HEK293 (cell line): ENCODE measurements around the gene CCNL1.

Experiments used
- SCRT1 ChIP-seq: fragments of 450-650 bp; formaldehyde crosslinking; IDR thresholded peaks from 2 replicates; pipeline ENCODE4 v1.5.1; 2016; ENCODE audit warnings: missing biosample characterization, missing genetic modification characterization, borderline replicate concordance
- ZNF202 ChIP-seq: fragments of 450-650 bp; formaldehyde crosslinking; IDR thresholded peaks from 2 replicates; pipeline ENCODE4 v1.5.1; 2016; ENCODE audit warnings: missing biosample characterization, missing genetic modification characterization, borderline replicate concordance
- ZNF837 ChIP-seq: fragments of 450-650 bp; formaldehyde crosslinking; IDR thresholded peaks from 2 replicates; pipeline ENCODE4 v1.5.1; 2016; ENCODE audit warnings: missing biosample characterization, missing genetic modification characterization

DNA sequence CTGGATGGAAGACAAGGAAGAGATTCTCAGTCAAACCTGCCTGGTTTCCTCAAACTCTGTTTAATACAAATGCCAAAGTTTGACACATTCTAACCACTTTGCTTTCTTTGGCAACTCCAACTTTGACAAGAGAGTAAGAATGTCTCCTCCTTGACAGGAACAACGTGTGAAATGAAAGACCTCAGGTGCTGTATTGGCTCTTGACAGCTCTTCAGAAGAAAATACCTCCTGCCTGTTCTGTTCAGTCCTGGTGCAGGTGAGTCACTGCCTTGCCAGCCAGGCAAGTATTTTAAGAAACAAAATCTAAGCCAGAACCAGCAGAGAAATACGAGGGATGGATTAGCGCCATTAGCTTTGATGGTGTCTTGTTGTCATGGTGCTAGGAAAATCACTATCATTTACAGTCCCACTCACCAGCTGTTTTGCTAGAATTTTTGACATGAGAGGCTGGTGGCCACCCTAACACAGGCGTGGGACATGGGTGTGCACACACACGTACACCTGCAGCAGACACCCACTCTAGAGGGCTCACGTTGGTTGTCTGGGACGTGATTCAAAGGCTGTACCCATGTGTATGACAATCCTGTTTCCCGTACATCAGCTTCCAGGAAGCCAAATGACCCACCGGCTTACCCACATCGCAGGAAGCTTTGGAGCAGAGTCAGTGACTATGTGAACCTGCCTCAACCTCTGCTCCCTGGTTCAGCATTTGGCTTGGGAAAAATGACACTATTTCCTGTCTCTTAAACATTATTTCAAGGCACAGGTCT, 60.4 kb downstream of the CCNL1 start:
- TF ChIP-seq SCRT1 (tag by site-specific recombination) = no peak
- no peak for TF ChIP-seq ZNF202
- TF ChIP-seq ZNF837 = no peak
